Stomach (tissue), 9 donors: ENCODE measurements around the gene MICAL3. TPM values are rescaled to one million over a fixed set of nuclear protein-coding genes. Genes with fewer than 3 reads are reported as not detected.
A peak's percentile ranks its signal among the peaks of the same experiment; 100 is the strongest.

ENCODE experiments used
- DNase-seq, 2 donors: peaks; one replicate each; pipeline versions ENCODE4 v3.0.0 to v3.0.0-alpha.2; 2013 to 2019
- H3K27ac ChIP-seq, 5 donors: fragments of 200-600 bp in 4 of 5; sonication (generic) in 4 of 5; one replicate each; pipeline ENCODE4 v1.5.1; 2013 to 2019; ENCODE audit warnings: mild to moderate bottlenecking in 1 of 5, moderate library complexity in 1 of 5
- H3K27me3 ChIP-seq, 3 donors: fragments of 200-600 bp; sonication (generic); one replicate each; pipeline ENCODE4 v1.5.1; 2017 to 2019; ENCODE audit warnings: mixed run types in 1 of 3
- H3K36me3 ChIP-seq, 4 donors: fragments of 200-600 bp; sonication (generic); 1 replicate in 3 of 4; 2 replicates in 1 of 4; pipeline ENCODE4 v1.5.1; 2016 to 2019
- H3K4me1 ChIP-seq, 4 donors: fragments of 200-600 bp; sonication (generic); one replicate each; pipeline ENCODE4 v1.5.1; 2016 to 2019
- H3K4me3 ChIP-seq, 4 donors: fragments of 200-600 bp; sonication (generic) in 3 of 4; one replicate each; pipeline ENCODE4 v1.5.1; 2016 to 2019; ENCODE audit warnings: mild to moderate bottlenecking in 1 of 4
- H3K9me3 ChIP-seq, 4 donors: fragments of 200-600 bp; sonication (generic); one replicate each; pipeline ENCODE4 v1.5.1; 2016 to 2019
- EP300 ChIP-seq: sonication (generic); formaldehyde crosslinking; IDR thresholded peaks from one replicate; pipeline ENCODE4 v1.6.1; 2017; ENCODE audit warnings: antibody characterized with exemption
- POLR2A ChIP-seq, 4 donors: fragments of 450-650 bp; IDR thresholded peaks; one replicate each; pipeline ENCODE4 v1.6.1; 2016; ENCODE audit warnings: antibody characterized with exemption in 4 of 4, control low read depth in 2 of 4, mild to moderate bottlenecking in 1 of 4, moderate library complexity in 1 of 4
- POLR2AphosphoS5 ChIP-seq, 3 donors: sonication (generic); formaldehyde crosslinking; IDR thresholded peaks; one replicate each; pipeline ENCODE4 v1.6.1; 2016; ENCODE audit warnings: antibody characterized with exemption in 3 of 3
- WGBS, 5 donors: extraction: QIAGEN DNeasy Blood & Tissue Kit in 3 of 5; methylation state at CpG; one replicate each; pipeline versions ENCODE4 v1.1.5 to v1.1.7; 2013 to 2018; 5-methylcytosine and 5-hydroxymethylcytosine counted together
- intact Hi-C: fragments of 100-400 bp; cut with DNase I; formaldehyde crosslinking; loops from one replicate; pipeline ENCODE4 v1.15.1; 2023; ENCODE audit warnings: low total_unique reads
- polyA plus RNA-seq, 3 donors: library from polyadenylated mRNA; stranded (reverse); fragments of 200-250 nt; gene quantifications; one replicate each; pipeline ENCODE4 v1.2.3, GENCODE V29; 2013
- total RNA-seq, 5 donors: library from RNA; depleted of rRNA; stranded (reverse); fragments of >200 nt; gene quantifications; one replicate each; pipeline versions ENCODE4 v1.1.0 to v1.2.3, GENCODE V29; 2014 to 2016
- TF ChIP-seq, protein P1 (sequence below), 7 experiments: fragments of 450-650 bp in 4 of 7; fragments of 200-600 bp in 3 of 7; sonication (generic) in 3 of 7; IDR thresholded peaks; one replicate each; pipeline ENCODE4 v1.5.1; 2016 to 2019; ENCODE audit warnings: antibody characterized with exemption in 7 of 7, control low read depth in 2 of 7, mild to moderate bottlenecking in 1 of 7
- donor health status: healthy with polysubstance abuse.
- donor health status: Bipolar disorder and iron deficiency.
- donor health status: healthy.

The MICAL3 gene
- total and polyA plus RNA-seq, 8 donors: 3.5 to 130 (median 24.0) TPM

DNA sequence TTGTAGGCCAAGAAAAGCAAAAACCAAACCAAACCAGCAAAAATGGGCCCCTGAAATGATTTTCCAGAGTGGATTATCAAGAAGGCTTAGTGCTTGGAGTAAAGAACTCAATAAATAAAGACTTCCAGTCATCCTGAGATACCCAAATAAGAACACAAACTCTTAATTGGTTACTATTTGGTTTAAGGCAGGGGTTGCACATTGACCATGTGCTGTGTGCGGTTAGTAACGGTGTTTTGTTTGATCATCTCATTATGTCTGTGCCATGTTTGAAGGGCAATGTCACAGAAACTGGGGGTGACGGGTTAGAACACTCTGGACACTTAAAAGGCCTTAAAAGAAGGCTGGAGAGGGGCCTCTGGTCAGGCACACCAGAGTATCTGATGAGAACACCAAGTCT lies 9.7 kb upstream of the MICAL3 start:
- no peaks in the 10 kb centered on the region for H3K9me3 ChIP-seq
- WGBS, 5 donors: 75 to 94% (median 80%) methylated on average over 3 of the region's 3 CpGs
- DNase-seq: no peak
- no peaks in the 10 kb centered on the region for H3K27me3 ChIP-seq
- TF ChIP-seq, protein P1, sequence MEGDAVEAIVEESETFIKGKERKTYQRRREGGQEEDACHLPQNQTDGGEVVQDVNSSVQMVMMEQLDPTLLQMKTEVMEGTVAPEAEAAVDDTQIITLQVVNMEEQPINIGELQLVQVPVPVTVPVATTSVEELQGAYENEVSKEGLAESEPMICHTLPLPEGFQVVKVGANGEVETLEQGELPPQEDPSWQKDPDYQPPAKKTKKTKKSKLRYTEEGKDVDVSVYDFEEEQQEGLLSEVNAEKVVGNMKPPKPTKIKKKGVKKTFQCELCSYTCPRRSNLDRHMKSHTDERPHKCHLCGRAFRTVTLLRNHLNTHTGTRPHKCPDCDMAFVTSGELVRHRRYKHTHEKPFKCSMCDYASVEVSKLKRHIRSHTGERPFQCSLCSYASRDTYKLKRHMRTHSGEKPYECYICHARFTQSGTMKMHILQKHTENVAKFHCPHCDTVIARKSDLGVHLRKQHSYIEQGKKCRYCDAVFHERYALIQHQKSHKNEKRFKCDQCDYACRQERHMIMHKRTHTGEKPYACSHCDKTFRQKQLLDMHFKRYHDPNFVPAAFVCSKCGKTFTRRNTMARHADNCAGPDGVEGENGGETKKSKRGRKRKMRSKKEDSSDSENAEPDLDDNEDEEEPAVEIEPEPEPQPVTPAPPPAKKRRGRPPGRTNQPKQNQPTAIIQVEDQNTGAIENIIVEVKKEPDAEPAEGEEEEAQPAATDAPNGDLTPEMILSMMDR (IDR thresholded peaks at IDR 0.05): no peak
- TF ChIP-seq EP300 (no peak), POLR2A (IDR thresholded peaks at IDR 0.05) (no peak), POLR2AphosphoS5 (IDR thresholded peaks at IDR 0.05) (no peak)
- no peaks in the 10 kb centered on the region for H3K36me3 ChIP-seq
- no peak overlapping the region for H3K4me3 ChIP-seq
- H3K4me1 ChIP-seq: peaks cover 0 to 28% (median 0%) of the 10 kb centered on the region in 4 donors
- peak overlapping the region in 4 of 5 donors; percentile 45 to 78 (median 52) for H3K27ac ChIP-seq
- intact Hi-C loops: no loop called here

DNA sequence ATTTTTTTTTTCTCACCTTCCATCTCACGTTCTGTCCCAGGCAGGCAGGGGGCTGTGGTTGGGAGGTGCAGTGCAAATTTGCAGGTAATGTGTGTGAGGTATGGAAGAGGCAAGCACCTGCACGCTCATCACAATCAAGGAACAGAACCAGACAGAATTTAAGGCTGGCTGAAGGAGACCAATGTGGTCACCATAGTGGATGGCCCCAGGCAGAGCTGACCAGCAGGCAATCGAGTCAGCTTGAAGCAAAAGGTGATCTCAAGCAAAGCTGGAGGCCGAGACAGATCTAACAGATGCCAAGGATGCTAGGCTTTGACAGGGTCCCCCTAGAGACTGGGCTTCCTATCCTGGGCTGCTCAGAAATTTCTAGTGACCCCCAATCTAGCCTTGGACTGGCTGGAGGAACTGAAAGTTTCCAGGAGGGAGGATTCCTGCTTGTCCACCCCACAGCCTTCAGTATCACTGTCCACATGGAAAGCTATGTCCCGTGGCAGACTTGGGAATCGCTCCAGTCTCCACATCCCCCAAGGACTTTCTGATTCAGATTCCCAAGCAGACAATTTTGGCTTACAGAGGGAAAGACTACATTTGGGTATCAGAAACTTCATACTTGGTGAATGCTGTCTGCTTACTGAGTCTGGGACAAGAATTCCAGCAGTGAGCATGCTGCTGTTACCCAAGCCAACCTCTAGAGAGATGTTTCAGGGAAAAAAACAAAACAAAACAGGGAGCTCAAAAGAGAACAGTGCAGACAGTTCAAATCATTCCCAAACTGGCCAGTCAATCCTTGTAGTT lies 9.0 kb upstream of the MICAL3 start:
- no peak for DNase-seq
- intact Hi-C loops: no loop called here
- Histone ChIP-seq H3K9me3 (no peaks in the 10 kb centered on the region), H3K4me1 (peaks cover 0 to 28% (median 0%) of the 10 kb centered on the region in 4 donors), H3K27me3 (no peaks in the 10 kb centered on the region), H3K4me3 (no peak overlapping the region), H3K36me3 (no peaks in the 10 kb centered on the region), H3K27ac (peak overlapping the region in 4 of 5 donors; percentile 47 to 78 (median 53))
- 75 to 85% (median 80%) methylated on average over 6 of the region's 6 CpGs for WGBS, 5 donors
- TF ChIP-seq EP300 (no peak), POLR2AphosphoS5 (IDR thresholded peaks at IDR 0.05) (peak in 1 of 3 donors; percentile 9)
- TF ChIP-seq, protein P1 (IDR thresholded peaks at IDR 0.05): peak in 1 of 7 experiments; percentile 8

DNA sequence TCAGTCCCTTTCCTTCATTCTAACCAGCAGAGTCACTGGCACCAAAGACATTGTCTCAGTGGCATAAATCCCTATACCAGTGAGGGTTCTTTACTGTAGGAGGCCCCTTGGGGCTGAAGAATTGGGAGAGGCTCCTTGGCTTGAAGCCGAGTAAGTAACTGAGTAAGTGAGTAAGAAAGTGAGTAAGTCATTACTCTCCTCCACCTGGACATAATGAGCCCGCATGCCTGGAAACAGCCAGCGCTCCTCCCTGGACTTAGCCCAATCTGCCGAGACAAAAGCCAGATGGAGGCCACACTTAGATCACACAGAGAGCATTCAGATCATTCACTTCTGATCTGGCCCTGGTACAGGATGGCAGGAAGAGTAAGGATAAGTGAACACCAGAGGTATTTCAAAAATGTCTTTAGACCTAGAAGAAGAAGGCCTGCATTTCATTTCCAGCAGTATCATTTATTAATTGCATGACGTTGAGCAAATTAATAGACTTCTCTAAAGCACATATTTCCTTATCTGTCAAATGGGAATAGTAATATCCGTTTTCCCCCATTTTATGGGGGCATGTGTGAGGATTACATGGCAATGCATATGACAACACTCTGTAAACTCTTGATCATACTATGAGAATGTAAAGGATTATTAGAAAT lies 8.2 kb upstream of the MICAL3 start:
- intact Hi-C loops: no loop called here
- peaks cover 0 to 28% (median 0%) of the 10 kb centered on the region in 4 donors for H3K4me1 ChIP-seq
- 55 to 83% (median 73%) methylated on average over 6 of the region's 6 CpGs for WGBS, 5 donors
- no peaks in the 10 kb centered on the region for H3K9me3 ChIP-seq
- peak overlapping the region in 3 of 5 donors; percentile 48 to 78 (median 57) for H3K27ac ChIP-seq
- TF ChIP-seq, protein P1 (IDR thresholded peaks at IDR 0.05): no peak
- TF ChIP-seq EP300 (no peak), POLR2A (IDR thresholded peaks at IDR 0.05) (no peak), POLR2AphosphoS5 (IDR thresholded peaks at IDR 0.05) (peak in 1 of 3 donors; percentile 70)
- no peaks in the 10 kb centered on the region for H3K27me3 ChIP-seq
- no peak overlapping the region for H3K4me3 ChIP-seq
- DNase-seq: peak in 1 of 2 donors; percentile 56
- H3K36me3 ChIP-seq: no peaks in the 10 kb centered on the region

DNA sequence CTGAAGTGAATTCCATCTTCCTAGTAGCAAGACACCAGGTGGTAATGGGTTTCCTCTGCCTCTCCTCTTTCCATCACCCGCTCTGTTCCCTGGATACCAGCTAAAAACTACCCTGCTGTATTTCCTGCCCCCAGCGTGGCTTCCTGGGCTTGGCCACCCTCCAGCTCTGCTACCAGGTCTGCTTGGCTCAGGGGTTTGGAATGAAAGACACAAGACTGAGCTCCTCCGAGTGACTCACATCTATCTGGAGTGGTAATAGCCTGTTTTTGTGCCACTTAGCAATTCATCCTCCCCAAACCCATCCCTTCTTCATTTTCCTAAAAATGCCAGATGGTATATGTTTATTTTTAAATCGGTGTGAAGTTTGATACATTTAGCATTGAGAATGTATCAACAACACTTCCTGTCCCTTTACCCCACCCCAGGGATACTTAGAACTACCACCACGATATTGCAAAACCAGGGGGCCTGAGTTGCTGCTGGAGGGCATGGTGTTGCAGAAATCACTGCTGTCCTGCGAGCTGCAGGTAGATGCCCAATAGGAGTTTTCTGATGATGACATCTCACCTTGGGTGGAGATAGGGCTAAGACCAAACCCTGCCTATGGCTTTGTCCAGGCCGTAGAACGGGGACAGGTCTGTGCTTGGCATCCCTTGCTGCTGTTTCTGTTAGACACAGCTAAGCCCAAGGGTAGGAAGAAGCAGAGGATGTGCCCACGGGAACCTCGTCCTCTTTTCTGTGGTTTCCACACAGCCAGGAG lies 7.5 kb upstream of the MICAL3 start:
- H3K36me3 ChIP-seq: no peaks in the 10 kb centered on the region
- no peaks in the 10 kb centered on the region for H3K9me3 ChIP-seq
- peak in 1 of 2 donors; percentile 57 for DNase-seq
- H3K4me1 ChIP-seq: peaks cover 0 to 28% (median 0%) of the 10 kb centered on the region in 4 donors
- 68 to 78% (median 78%) methylated on average over 10 of the region's 10 CpGs for WGBS, 5 donors
- no peak overlapping the region for H3K4me3 ChIP-seq
- no peak for TF ChIP-seq EP300
- peak in 1 of 3 donors; percentile 18 for TF ChIP-seq POLR2AphosphoS5 (IDR thresholded peaks at IDR 0.05)
- intact Hi-C loops: no loop called here
- H3K27me3 ChIP-seq: peaks cover 0 to 4% (median 0%) of the 10 kb centered on the region in 3 donors
- peak overlapping the region in 3 of 5 donors; percentile 48 to 78 (median 48) for H3K27ac ChIP-seq
